Fibroblast of skin of scalp (primary cell): ENCODE results near the gene PHF10. TPM values are rescaled to one million over a fixed set of nuclear protein-coding genes. Genes with fewer than 3 reads are reported as not detected.
"Not testable (repeated sequence)": the region's sequence is repeated elsewhere in the genome, so short reads cannot be mapped to it uniquely, and the experiment has no call there.

ENCODE experiments used
- DNase-seq: peaks from one replicate; pipeline ENCODE4 v3.0.0-alpha.2; 2013
- polyA plus RNA-seq, 2 experiments: library from polyadenylated mRNA; unstranded; fragments of 120-200 nt; gene quantifications; one replicate each; pipeline ENCODE4 v1.2.1, GENCODE V29; 2013; ENCODE audit not compliant: insufficient read length in 2 of 2

The PHF10 gene
- polyA plus RNA-seq (2013, experiment 1 of 2; ENCODE audit: insufficient read length) = 35.7 TPM
- 39.8 TPM for polyA plus RNA-seq (2013, experiment 2 of 2; ENCODE audit: insufficient read length)

DNA sequence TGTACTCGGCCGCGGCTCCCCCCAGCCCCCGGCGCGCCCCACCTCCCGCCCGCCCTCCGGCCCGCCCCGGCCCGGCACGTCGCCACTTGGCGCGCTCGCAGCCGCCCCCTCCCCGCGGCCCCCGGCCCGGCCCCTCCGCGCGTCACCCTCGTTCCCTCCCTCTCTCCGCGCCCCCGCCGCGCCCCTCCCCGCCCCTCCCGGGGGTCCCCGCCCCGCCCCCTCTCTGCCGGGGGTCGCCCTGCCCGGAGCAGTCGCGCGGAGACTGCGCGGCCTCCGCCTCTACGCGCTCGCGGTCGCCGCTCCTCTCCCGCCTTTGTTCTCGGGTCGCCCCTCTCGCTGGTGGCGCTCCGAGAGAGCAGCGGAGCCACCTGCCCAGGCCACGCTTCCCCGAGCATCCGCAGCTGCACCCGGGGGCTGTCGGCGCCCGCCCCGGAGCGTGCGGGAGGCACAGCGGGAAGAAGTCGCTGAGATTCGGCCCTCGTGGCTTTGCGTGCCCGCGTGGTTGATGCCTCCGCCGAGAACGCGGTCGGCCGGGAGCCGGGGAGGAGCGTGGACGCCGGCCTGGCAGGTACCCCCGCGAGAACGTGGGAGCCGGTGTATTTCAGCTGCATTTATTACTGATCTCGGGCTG, at the start of gene PHF10:
Gene PHF10 (minus strand): TSS at position 7 of the 631 bp plus-strand sequence. CDS start 569 bp downstream, outside the sequence.
- peak; percentile 45 for DNase-seq

DNA sequence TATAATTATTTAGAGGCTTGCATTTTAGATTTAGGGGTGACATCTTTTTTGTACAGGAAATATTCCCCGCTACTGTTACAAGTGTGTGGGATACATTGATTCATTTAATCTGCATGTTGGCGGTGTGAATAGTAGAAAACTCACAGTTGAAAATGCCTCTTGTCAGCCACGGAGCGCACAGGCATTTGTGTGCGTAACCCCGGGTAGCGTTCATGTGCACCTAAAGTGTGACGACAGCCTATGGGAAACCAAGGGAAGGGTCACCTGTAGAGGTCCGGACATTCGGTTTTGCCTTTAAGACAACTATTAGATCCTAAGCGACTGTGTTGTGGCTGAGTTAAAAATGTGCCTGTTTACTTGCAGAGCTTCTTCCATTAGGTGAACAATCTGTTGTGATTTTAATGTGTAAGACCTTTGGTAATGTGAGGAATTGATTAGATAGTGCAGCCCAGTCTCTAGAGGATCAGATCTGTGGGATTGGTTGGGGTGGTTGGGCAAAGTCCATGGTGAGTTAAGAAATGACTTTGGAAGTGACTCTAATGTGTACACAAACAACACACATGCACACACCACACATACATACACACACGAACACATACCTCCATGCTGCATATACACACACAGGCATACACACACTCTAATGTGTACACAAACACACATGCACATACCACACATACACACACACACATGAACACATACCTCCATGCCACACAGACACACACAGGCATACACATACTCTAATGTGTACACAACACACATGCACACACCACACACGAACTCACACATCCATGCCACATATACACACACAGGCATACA, 42.8 kb upstream of the PHF10 start:
- DNase-seq = no peak

DNA sequence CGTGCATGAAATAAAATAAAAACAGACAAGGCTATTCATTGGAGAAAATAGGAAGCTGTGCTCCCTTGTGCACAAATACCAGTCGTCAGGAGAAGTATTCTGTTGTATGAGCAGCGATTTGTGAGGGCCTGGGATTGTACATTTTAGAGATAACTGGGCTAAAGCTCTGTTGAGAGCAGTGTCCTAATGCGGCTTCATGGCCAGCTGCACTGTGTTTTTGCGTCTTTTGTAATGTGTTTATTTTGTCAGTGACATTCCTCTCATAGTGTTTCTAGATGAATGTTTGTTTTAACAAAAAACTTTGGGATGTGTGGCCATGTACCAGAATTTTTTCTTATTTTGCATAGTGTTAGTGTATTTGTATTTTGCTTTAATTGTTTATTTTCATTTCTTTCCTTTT, 41.9 kb upstream of the PHF10 start:
- no peak for DNase-seq

DNA sequence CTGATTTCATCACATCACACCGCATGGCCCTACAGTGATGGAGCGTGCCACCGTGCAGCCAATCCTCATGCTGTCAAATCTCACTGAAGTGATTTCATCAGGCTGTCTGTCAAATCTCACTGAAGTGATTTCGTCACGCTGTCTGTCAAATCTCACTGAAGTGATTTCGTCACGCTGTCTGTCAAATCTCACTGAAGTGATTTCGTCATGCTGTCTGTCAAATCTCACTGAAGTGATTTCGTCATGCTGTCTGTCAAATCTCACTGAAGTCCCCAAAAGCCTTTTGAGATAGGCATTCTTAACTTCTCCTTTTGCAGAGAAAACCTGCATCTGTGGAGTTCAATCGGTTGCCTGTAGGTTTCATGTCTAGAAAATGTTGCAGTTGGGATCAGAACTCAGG, 41.5 kb upstream of the PHF10 start:
- not testable (repeated sequence) for DNase-seq

DNA sequence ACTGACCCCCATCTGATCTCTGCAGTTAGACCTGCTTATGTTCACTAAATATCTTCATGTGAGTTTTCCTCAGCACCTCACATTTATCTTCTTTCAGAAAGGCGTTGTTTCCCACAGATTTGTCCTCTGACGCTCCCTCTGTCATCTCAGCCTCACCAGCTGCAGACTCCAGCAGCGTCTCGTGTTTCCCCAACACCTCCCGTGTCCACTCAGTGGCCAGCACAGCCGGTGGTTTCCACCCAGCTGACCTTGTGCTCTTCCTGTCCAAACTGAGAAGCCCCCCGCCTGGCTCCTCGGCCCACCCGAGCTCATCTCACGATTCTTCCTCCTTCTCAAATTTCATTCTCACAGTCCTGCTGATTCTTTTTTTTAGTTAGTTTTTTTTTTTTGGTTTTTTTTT, 39.6 kb upstream of the PHF10 start:
- DNase-seq = no peak

DNA sequence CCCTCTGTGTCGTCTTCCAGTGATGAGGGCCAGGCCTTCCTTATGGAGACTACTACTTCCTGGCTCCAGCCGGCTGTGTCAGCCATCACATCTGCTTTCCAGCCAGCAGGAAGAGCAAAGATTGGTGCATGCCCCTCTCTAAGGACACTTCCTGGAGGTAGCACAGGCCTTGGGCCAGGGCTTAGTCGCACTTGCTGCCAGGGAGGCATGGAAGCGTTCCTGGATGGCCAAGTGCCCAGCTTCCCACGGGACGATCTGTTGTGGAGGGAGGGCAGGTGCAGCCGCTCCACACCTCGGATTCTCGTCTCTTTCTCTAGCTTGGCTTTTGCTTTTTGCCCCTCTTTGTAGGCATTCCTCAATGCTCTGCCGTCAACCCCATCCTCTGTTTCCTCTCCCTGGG, 39.0 kb upstream of the PHF10 start:
- DNase-seq = no peak

DNA sequence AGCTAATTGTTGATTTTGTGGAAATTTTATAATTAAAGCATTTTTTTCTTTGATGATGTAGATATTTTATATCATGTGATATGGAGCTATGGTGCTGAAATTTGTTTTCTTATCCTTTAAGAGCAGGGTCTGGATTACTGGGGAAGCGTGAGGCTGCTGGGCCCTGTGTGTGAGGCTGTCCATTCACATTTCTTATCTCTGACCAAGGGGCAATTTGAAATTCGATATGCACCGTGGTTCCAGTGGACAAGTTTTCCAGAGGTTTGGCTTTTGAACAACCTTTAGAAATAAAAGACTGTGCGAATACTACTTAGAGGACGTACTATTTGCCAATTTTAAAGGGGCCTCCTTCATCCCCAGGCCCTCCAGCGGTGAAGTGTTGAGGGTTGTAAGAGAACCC, 30.9 kb upstream of the PHF10 start:
- no peak for DNase-seq

DNA sequence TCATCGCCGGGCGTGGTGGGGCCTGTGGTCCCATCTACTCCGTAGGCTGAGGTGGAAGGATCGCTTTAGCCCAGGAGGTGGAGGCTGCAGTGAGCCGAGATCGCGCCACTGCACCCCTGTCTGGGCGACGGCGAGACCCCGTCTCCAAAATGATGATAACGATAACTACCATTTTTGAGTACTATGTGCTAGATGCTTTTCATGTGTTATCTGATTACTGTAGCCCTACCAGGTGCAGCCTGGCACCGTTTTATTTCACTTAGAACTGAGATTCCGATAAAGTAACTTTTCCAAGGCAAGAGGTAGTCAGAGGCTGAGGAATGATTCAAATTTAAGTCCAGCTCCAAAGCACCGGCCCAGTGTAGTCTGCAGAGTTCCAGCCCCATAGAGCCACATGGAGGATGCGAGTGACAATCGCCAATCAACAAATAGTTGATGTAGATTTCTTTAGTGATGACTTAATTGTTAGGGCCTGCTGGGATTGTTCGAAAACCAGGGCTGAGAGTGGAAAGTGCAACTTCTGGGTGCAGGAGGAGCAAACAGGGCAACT, 27.8 kb upstream of the PHF10 start:
- no peak for DNase-seq

DNA sequence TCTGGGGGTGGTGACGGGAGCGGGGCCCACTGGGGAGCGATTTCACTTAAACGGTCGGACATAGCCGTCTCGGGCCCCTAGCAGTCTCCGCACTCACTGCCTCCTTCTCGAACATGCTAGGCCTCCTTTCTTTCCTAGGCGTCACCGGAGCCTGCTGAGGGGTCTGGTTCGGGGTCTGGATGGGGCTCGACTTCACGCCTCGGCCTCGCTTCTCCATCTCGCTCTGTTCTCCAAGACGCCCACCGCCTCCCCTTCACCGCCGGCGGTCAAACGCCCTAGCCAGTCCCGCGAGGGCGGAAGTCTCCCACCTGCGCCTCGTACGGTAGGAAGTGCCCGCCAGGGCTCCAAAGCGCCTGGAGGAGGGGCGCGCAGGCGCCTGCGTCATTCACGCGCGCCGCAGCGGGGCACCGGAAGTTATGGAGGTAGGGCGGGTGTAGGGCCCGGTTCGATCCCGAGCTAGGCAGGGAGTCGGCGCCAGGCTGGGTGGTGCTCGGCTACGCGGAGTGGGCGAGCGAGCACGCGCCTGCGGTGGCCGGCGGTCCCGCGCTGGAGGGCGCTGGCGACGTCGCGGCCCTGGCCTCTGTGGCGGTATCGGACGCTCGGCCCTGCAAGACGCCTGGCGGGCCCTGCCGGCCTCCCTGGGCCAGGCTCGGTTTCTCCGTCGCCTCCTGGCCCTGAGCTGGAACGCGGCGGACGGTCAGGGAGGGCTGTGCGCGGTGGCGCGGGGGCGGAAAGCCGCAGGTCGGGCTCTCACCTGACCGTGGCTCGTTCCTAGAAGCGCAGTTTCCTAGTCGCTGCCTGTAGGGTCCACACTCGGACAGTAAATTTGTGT, 27.2 kb upstream of the PHF10 start, which contains the start of the genes DYNLT2 and ERMARD:
Gene DYNLT2 (minus strand): TSS at position 331 of the 832 bp plus-strand sequence. CDS start 114 bp downstream, at position 217.
Gene ERMARD (plus strand): TSS at position 381 of the 832 bp plus-strand sequence. CDS start 36 bp downstream, at position 417.
- peak; percentile 93 for DNase-seq

DNA sequence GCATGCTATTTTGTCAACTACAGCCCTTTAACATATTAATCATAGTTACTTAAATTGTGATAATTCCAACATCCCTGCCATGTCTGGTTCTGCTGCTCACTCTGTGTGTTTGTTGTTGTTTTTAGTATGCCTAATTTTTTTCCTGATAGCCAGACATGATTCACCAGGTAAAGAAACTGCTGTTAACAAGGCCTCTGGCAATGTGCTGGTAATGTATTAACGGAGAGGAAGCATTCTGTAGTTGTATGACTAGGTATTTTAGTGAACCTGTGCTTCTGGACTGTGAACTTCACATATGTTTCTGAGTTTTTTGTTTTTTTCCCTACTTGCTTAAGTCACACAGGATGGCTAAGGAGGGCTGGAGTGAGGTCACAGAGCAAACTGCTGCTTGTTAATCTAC, 22.3 kb upstream of the PHF10 start:
- no peak for DNase-seq

DNA sequence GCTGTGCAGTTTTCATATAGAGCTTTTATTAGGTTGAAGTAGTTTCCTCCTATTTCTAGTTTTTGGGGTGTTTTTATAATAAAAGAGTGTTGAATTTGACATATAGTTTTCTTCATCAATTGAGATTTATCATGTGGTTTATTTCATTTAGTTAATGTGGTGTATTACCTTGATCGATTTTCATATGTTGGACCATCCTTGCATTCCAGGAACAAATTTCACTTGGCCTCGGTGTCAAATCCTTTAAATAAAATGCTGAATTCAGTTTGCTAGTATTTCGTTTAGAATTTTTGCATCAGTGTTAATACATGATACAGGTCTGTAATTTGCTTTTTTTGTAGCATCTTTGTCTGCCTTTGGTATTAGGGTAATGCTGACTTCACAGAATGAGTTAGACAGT, 21.1 kb upstream of the PHF10 start:
- DNase-seq = no peak

DNA sequence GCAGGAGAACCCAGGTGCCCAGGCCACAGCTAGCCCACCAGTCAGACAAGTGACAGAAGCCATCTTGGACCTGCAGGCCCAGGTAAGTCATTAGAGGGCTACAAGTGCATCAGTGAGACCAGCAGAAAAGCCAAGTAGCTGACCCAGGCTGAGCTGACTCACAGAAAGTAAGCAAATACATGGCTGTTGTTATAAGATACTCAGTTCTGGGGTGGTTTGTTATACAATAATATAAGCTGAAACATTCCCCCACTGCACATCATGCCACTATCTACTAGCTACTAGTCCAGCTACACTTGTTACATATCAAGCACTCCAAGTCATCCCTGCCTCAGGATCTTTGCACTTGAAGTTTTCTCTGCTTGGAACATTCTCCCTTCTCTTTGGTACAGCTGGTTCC, 17.0 kb upstream of the PHF10 start:
- DNase-seq = no peak

DNA sequence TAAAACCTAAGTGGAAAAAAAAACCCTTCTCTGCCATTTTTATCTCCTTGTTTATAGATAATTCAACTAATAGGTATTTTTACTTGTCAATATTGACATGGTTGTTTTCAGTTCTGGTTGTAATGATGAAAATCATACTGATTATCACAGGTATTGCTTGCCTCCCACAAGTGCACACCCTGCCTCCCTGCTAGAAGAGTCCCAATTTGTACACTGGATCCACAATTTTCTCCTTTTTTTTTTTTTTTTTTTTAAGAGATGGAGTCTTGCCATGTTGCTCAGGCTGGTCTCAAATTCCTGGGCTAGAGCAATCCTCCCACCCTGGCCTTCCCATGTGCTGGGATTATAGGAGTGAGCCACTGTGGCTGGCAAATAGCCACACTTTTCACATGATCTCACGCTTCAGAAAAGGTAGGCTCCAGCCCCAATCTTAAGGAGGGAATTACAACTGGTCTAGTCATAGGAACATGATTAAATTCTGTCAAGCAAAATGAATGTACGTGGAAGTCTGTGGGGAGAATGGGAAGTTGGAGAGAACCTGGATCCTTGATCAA, 14.8 kb upstream of the PHF10 start:
- no peak for DNase-seq

DNA sequence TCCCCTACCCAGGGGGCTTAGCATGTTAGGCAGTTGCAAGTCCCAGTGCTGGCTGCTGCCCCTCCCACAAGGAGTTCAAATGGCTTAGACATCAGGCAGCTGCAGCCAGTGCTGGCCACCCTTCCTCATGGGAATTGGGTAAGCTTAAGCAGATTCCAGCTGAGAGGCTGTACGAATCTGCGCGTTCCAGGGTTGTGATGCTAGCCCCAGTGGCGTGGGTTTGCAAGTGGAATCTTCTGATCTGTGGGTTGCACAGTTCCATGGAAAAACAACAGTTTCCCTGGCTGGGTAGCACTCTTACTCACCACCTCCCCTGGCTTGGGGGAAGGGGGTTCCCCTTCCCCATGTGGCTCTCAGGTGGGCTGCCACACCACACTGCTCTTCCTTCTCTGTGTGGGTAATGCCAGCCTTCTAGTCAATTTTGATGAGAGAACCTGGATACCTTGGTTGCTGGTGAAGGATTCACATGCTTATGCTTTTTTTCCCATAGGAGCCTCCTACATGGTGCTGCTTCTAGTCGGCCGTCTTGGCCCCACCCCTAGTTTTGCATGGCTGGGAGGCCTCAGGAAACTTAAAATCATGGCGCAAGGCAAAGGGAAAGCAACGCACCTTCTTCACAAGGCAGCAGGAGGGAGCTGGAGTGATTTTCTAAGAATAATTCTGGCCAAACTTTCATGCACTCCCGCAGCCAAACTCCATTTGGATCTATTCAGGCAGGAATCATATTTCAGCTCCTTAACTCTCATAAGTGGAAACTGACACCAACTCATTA, 14.1 kb upstream of the PHF10 start:
- peak; percentile 30 for DNase-seq

DNA sequence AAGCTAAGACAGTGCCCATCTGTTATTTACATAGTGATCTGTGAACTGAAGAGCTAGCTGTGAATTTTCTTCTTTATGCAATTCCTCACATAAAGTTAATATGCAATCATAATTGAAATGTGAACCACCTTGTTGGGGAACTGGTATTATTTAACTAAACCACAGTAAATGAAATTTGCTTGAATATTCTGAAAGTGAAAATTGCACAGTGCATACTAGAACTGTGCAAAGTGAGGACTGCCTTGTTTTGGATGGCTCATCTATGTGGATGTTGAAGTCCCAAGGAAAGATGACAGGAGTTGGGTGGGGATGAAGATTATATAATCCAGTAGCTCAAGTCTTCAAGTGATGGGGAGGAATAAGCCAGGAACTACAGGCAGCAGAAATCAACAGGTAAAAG, 5.7 kb upstream of the PHF10 start:
- no peak for DNase-seq

DNA sequence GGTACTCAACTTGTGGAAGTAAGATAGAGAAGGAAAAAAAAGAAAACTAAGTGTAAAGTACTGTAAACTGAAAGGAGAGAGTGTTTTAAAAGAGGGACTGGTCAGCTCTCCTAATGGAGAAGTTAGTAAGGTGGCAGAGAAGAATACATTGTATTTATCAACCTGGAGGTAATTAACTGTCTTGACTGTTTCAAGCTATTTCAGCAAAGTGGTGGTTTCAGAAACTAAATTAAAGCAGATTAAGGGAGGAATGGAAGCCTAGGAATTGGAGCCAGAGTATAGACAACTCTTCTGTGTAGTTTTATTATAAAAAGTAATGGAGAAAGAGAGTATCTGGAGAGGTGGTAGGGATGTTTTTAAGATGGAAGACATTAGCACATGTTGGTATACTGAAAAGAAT, 2.7 kb upstream of the PHF10 start:
- DNase-seq = no peak

DNA sequence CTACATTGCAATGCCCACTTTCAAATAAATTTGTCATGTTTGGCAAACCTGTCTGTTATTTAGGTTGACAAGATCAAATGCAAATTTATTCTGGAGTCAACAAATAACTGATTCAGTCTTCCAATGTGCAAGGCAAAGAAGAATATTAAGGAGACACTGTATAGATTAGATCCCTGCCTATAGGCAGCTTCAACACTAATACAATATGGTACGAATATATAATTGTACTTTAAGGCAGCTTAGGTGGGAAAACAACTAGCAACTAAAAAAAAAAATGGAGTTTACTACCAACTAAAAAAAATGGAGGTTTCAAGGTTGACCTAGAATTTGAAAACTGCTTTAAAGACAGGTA, 1.7 kb upstream of the PHF10 start:
- DNase-seq = no peak

DNA sequence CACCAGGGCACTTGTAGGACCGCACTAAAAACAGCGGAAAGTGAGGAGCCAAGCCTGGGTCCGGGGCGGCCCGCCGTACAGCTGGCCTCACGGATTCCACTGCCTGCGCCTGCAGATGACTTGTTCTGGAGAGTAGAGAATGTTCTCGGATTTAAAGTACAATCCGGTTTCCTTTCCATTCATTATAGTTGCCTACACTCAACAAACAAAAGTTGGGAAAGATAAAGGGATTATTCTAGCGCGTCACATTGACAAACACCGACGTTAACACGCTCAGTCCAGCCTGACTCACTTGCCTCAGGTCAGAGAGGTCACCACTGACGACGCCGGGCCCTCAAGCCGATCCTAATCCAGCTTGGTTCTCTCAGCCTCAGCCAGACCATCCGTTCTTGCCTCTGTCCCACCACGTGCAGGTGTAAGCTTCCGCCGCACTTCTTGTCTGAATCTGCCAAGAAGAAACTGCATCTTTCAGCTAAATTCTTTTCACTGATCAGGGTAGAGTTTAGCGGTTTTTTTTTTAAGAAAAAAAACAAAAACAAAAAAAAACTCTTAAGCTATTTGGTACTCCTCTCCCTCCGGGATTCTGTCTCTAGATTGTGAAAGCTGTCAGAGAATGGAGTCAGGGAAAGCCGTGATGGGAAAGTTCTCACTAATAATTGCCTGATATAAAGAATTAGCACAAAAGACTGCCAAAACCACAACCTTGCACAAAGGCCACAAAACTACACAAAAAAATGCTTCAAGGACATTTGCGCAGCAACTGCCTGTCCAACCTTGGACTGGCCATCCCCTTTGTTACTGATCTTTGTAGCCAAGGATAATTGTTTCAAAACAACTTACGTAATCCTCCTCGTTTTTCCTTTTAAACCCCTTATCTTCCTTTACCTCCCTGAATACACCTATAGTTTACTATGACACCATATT, 1.1 kb upstream of the PHF10 start:
- DNase-seq = peak; percentile 15

DNA sequence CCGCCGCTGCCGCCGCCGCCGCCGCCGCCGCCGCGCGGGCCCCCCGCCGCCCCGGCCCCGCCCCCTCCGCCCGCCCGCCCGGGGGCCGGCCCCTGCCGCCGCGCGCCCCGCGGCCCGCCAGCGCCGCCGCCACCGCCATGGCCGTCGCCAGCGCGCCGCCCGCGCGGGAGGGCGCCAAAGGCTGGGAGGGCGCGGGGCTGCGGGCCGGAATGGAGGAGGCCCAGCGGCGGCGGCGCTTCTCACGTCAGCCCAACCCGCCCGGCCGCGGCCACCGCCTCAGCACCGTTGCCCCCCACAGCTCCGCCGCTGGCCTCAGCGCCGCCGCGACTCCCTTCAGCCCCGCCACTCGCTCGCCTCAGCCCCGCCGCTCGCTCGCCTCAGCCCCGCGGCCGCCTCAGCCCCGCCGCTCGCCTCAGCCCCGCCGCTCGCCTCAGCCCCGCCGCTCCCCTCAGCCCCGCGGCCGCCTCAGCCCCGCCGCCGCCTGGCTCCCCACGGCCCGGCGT, 258 bp downstream of the PHF10 start:
- peak; percentile 43 for DNase-seq
